ENCODE results near the gene ZNF419.

Gene ZNF419

DNA sequence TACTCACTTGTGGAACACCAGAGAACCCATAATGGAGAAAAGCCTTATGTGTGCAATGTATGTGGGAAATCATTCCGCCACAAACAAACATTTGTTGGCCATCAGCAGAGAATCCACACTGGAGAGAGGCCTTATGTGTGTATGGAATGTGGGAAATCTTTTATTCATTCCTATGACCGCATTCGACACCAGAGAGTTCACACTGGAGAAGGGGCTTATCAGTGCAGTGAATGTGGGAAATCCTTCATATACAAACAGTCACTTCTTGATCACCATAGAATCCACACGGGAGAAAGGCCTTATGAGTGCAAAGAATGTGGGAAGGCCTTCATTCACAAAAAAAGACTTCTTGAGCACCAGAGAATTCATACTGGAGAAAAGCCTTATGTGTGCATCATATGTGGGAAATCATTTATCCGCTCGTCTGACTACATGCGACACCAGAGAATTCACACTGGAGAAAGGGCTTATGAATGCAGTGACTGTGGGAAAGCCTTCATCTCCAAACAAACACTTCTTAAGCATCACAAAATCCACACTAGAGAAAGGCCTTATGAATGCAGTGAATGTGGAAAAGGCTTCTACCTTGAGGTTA lies 50.5 kb downstream of the ZNF419 start:
- DNase-seq = no peak
